Fibroblast of the conjunctiva (primary cell): ENCODE data around the gene LRSAM1.
"Not testable (repeated sequence)": the region's sequence is repeated elsewhere in the genome, so short reads cannot be mapped to it uniquely, and the experiment has no call there.

Experiments used
- DNase-seq: peaks from one replicate; pipeline ENCODE4 v3.0.0-alpha.2; 2010; ENCODE audit warnings: low read depth

LRSAM1 gene

DNA sequence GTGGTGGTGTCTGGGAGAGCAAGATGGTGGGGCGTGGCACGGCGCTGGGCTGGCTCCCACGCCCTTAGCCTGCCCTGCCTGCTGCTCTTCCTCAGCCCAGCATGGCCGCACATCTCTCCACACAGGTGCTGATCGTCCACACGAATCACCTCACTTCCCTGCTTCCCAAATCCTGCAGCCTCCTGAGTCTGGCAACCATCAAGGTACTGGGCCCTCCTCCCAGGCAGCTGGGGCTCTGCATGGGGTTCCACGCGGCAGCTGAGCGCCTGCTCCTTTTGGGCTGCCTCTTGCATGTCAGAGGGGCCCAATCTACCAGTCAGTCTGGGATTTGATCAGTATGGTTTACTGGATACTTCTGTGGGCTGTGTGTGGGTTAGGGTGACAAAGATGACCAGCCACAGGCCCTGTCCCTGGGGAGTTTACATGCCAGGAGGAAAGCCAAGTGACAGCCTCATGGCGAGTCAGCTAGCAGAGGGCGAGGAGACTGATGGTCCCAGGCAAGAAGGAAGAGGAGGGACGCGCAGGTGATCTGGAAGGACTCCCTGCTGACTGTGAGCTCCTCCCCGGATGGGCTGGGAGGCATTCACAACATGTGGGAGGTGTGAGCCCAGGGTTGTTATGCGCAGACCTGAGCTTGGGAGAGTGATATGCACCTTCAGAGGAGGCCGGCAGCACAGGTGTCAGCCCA lies 6.0 kb downstream of the LRSAM1 start:
- DNase-seq: no peak

GRCh38 chr9:127458921-127459320 lies 7.6 kb downstream of the LRSAM1 start:
- no peak for DNase-seq

DNA sequence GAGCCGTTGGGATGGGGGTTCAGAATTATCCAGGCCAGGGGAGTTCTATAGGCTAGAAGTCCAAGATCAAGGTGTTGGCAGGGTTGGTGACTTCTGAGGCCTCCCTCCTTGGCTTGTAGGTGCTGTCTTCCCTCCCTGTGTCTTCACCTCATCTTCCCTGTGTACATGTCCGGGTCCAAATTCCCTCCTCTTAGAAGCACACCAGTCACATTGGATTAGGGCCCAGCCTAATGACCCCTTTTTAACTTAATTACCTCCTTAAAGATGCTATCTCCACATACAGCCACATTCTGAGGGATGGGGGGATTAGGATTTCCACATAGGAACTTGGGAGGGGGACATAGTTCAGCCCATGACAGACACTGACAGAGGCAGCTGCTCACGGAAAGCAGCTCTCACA lies 12.1 kb downstream of the LRSAM1 start:
- DNase-seq: no peak

DNA sequence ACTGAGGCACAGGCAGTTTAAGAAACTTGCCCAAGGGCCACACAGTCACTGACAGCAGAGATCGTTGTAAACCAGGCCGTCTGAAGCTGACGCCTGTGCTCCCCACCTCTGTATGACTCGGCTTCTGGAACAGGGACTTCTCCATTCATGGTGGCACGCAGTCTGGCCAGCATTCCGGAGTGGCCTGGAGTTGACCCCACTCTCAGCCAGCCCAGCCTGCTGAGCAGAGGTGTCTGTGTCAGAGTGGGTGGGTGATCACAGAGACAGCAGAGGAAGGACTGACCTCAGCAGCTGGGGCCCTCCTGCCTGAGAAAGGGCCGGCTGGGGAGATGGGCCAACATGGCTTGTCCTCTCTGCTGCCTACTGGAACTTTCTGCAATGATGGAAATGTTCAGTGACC lies 12.6 kb downstream of the LRSAM1 start:
- DNase-seq: no peak

GRCh38 chr9:127466407-127466917 lies 15.2 kb downstream of the LRSAM1 start:
- DNase-seq: not testable (repeated sequence)

DNA sequence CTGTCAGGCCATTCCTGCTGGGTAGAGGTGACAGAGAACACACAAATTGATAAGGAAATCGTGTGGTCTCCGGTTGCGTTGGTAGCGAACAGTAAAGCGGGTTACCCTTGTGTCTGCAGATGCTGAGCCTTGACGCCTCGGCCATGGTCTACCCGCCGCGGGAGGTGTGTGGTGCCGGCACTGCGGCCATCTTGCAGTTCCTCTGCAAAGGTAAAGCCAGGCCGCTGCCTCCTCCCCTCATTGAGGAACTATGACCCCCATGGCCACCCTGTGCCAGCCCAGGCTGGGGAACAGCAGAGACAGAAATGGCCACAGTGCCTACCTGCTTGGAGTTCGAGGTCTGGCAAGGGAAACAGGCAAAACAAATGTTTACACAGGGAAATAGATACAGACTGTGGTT lies 16.3 kb downstream of the LRSAM1 start:
- DNase-seq: no peak

DNA sequence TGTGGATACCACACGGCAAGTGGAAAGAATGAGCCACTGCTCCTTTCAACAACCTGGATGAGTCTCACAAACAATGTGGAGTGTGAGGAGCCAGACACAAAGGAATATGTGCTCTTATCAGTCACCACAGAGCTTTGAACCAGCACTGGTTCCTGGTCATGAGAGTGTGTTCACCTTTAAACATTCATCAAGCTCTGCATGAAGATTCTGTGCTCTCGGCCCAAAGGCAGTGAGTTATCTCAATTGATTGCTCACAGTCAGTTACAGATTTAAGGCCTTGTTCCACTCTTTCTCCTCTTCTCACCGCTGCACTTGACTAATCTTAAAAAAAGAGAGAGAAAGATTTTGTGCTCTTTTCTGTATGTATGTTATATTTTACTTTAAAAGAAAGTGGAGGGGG lies 19.4 kb downstream of the LRSAM1 start:
- DNase-seq: no peak

GRCh38 chr9:127473501-127473900 lies 22.2 kb downstream of the LRSAM1 start:
- no peak for DNase-seq

DNA sequence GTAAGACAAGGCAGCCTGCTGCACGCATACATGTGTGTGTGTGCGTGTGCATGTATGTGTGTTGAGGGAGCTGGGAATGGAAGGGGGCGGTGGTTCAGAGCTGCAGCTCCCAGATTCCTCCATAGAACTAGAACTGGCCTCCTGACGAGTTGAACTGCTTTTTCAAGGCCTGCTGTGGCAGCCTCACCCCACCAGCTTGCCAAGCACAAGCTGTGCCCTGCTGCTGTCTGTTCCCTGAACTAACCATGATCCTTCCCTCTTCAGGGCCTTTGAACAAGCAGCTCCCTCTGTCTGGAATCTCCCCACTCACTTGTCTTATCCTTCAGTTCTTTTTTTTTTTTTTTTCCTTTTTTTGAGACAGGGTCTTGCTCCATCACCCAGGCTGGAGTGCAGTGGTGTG lies 22.6 kb downstream of the LRSAM1 start:
- no peak for DNase-seq

GRCh38 chr9:127474592-127474991 lies 23.3 kb downstream of the LRSAM1 start:
- no peak for DNase-seq

DNA sequence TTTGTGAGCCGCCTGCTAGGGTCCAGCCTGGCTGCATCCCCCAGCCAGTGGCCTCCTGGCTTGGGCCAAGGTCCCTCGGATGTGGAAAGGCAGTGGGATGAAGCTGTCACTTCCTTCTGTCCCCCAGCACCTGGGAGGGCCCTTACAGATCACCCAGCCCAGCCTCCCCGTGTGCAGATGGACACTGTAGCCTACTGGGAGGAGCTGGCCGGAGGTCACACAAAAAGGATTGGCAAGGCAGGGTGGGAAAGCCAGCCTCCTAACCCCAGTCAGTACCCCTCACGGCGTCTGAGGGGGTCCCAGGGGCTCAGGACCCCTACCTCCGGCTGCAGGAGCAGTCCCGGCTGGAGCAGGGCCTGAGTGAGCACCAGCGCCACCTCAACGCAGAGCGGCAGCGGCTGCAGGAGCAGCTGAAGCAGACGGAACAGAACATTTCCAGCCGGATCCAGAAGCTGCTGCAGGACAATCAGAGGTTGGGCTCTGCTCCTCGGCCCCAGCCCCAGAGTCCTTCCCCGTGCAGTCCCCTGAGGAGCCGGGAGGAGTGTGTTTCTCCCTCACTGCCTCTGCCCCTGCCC lies 28.3 kb downstream of the LRSAM1 start:
- no peak for DNase-seq

- DNase-seq: no peak
Observed at GRCh38 chr9:127482662-127483061, 31.4 kb downstream of the LRSAM1 start.

- no peak for DNase-seq
Observed at GRCh38 chr9:127485995-127486394, 34.7 kb downstream of the LRSAM1 start.

GRCh38 chr9:127488946-127489345 lies 37.6 kb downstream of the LRSAM1 start:
- no peak for DNase-seq

GRCh38 chr9:127489471-127490115 lies 38.3 kb downstream of the LRSAM1 start:
- no peak for DNase-seq

DNA sequence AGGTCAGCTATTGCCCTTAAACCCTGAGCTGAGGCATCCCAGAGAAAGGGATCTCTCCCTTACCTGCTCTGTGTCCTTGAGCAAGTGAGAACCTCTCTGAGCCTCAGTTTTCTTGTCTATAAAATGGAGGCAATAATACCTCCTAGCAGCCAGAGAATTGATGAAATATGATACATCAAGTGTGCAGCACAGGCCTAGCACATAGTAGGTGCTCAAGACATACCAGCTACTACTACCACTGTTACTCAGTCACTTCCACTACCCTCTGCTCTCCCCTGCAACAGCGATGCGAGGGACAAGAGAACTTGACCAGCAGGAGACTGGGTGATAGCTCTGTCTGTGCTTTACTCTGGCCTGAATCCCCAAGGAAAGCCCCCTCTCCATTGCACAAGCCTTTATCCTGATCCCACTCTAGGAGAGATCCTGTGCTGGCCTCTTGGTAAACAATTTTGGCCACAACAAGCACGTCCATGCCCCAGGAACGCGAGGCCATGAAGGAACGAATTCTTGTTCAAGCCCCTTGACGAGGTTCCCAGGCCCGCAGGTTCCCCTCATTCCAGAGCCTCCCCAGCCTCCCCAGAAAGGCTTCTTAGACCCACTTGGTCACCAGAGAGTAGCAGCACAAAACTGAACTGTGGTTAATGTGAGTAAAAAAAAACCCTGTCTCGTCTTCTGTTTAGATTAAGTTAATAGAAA lies 39.4 kb downstream of the LRSAM1 start:
- DNase-seq: no peak

DNA sequence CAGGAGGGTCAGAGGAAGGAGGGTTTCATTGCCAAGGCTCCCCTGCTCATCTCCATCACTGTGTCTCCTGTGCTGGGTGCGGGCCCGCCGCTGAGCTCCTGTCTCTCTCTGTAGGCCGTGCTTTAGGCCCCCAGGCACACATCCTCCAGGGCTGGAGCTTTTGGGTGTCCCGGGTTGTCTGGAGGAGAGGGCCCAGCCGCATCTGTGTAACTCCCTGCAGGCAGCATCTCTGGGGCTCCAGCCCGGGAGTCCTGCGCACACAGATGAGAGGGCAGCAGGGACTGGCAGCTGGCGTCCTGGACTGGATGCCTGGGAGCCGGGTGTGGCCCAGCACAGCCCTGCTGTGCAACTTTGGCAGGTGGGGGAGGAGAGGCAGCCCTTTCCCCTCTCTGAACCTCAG lies 40.2 kb downstream of the LRSAM1 start:
- no peak for DNase-seq

- no peak for DNase-seq
Observed at GRCh38 chr9:127492616-127493015, 41.3 kb downstream of the LRSAM1 start.

- DNase-seq: no peak
Observed at GRCh38 chr9:127493592-127494303, 42.4 kb downstream of the LRSAM1 start.

DNA sequence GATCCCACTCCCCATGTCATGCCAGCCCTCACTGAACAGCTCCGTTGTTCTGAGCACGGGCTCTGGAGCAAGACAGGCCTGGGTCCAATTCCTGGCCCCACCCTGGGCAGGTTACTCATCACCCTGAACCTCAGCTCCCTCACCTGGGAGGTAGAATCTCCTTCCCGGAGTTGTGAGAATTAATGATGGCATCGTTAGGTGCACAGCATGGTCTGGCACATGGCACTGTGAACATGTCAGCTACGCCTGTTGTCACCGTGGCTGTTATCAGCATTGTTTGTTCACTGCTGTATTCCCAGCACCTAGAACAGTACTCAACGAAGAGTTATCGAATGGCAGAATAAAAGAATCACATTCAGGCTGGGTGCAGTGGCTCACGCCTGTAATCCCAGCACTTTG lies 43.0 kb downstream of the LRSAM1 start:
- no peak for DNase-seq

DNA sequence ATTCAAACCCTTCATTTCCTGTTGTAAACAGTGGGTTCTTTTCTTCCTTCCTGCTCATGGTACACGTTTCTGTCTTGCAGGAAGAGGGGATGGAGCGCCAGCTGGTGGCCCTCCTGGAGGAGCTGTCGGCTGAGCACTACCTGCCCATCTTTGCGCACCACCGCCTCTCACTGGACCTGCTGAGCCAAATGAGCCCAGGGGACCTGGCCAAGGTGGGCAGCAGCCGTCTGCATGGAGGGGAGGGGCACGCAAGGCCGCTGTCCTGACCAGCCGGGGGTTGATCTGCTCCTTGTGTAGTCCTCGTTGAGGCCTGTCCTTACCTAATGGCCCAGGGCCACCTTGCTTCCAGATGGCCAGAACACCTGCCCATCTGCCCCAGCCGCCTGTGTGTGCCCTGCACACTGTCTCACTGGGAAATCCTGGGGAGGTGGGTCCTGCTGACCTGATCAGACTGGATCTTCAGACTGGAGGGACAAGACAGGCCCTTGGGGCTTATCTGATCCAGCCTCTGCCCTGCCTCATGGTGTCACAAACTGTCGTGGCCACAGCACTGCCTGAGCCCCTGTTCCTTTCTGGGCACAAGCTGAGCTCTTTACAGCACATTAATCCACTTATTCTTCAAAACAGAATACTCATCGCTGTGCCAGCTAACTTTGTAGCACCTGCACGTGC lies 44.7 kb downstream of the LRSAM1 start:
- no peak for DNase-seq

- DNase-seq: no peak
Observed at GRCh38 chr9:127496974-127497373, 45.7 kb downstream of the LRSAM1 start.
